Loucy (cell line): ENCODE results near the gene GNB5.
A peak's percentile ranks its signal among the peaks of the same experiment; 100 is the strongest.

Experiments used
- H2AFZ ChIP-seq: fragments of 200-600 bp; sonication (generic); 2 replicates; pipeline ENCODE4 v1.6.0; 2016; ENCODE audit warnings: antibody characterized with exemption, mild to moderate bottlenecking, low read length, moderate library complexity
- H3F3A ChIP-seq: fragments of 200-600 bp; 2 replicates; pipeline ENCODE4 v1.6.0; 2016; ENCODE audit warnings: antibody characterized with exemption, low read depth, mild to moderate bottlenecking
- H3K27me3 ChIP-seq: fragments of 200-600 bp; sonication (generic); 2 replicates; pipeline ENCODE4 v1.6.1; 2014; ENCODE audit warnings: low read length, mild to moderate bottlenecking; ENCODE audit not compliant: insufficient read depth, poor library complexity, severe bottlenecking
- H3K36me3 ChIP-seq: fragments of 200-600 bp; sonication (generic); 2 replicates; pipeline ENCODE4 v1.6.1; 2016; ENCODE audit warnings: low read length; ENCODE audit not compliant: insufficient read depth
- H3K4me1 ChIP-seq: fragments of 200-600 bp; sonication (generic); 2 replicates; pipeline ENCODE4 v1.5.1; 2014; ENCODE audit warnings: low read length, mild to moderate bottlenecking; ENCODE audit not compliant: insufficient read depth, poor library complexity, severe bottlenecking
- H3K4me2 ChIP-seq: fragments of 200-600 bp; sonication (generic); 2 replicates; pipeline ENCODE4 v1.6.0; 2014; ENCODE audit warnings: antibody characterized with exemption, low read length, low read depth, mild to moderate bottlenecking; ENCODE audit not compliant: poor library complexity, severe bottlenecking
- H3K4me3 ChIP-seq: fragments of 200-600 bp; sonication (generic); 2 replicates; pipeline ENCODE4 v1.5.1; 2014; ENCODE audit warnings: low read length, mild to moderate bottlenecking, mixed read lengths; ENCODE audit not compliant: poor library complexity, severe bottlenecking
- H3K79me2 ChIP-seq: fragments of 200-600 bp; sonication (generic); 2 replicates; pipeline ENCODE4 v1.6.1; 2014; ENCODE audit warnings: low read length; ENCODE audit not compliant: insufficient read depth
- H3K9ac ChIP-seq: fragments of 200-600 bp; sonication (generic); 2 replicates; pipeline ENCODE4 v1.6.0; 2014; ENCODE audit warnings: mild to moderate bottlenecking, low read depth, low read length, moderate library complexity; ENCODE audit not compliant: poor library complexity, severe bottlenecking
- H3K9me2 ChIP-seq: fragments of 200-600 bp; sonication (generic); replicated peaks from 2 replicates; pipeline ENCODE4 v1.6.1; 2016; ENCODE audit warnings: low read depth, low read length, mixed read lengths
- H3K9me3 ChIP-seq: fragments of 200-600 bp; sonication (generic); 2 replicates; pipeline ENCODE4 v1.6.1; 2014; ENCODE audit warnings: mild to moderate bottlenecking, antibody characterized with exemption, low read length, low read depth; ENCODE audit not compliant: insufficient read depth
- H4K20me1 ChIP-seq: fragments of 200-600 bp; sonication (generic); 2 replicates; pipeline ENCODE4 v1.6.0; 2014; ENCODE audit warnings: antibody characterized with exemption, low read length, mild to moderate bottlenecking; ENCODE audit not compliant: insufficient read depth, poor library complexity, severe bottlenecking
- EZH2phosphoT487 ChIP-seq: fragments of 200-600 bp; IDR thresholded peaks from 2 replicates; pipeline ENCODE4 v1.6.1; 2018; ENCODE audit warnings: antibody characterized with exemption, mild to moderate bottlenecking, moderate library complexity, borderline replicate concordance
- TF ChIP-seq, protein P1 (sequence below): fragments of 200-600 bp; sonication (generic); conservative IDR thresholded peaks from 2 replicates; pipeline ENCODE4 v1.5.1; 2014; ENCODE audit warnings: mild to moderate bottlenecking, antibody characterized with exemption, low read length

Gene GNB5

DNA sequence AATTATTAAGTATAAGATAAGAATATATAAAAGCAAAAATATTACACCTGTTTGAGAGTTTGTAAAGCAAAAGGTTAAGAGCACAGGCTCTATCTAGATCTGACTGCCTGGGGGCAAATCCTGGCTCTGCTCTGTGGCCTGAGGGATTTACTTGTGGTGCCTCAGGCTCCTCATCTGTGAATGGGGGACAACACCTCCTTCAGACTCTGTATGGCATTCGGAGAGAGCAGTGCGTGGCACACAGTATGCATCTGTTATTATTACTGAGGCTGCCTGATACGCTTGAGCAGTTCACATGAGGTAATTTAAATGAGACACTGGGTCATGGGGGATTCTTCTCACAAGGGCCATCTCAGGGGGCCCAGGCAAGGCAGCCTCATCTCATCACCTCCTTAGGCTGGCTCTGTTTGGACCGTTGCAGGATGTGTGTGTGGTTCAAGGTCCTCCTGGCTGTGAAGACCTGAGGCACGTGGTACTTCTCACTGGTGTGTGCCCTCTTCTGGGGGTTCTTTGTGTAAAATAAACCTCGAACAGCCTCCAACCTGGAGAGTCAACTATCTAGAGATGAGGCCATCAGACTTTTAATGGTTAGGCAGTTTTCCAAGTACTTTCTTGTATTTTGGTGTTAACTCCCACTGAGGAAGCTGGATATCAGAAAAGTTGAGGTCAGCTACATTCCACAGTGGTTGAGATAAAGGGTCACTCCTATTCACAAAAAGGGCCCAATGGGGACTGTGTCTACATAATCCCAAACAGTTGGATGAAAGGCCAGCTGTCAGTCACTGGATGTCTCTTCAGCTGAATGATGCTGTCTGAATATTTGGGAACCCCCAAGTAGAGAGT lies 9.0 kb downstream of the GNB5 start:
- Histone ChIP-seq H3K4me3 (no peak overlapping the region), H3K9me3 (no peaks in the 10 kb centered on the region), H4K20me1 (peaks cover 10% of the 10 kb centered on the region), H3K4me2 (no peak overlapping the region), H3K79me2 (peaks cover 18% of the 10 kb centered on the region), H3K4me1 (peaks cover 25% of the 10 kb centered on the region), H3K9me2 (no peaks in the 10 kb centered on the region), H3K9ac (no peak overlapping the region), H3F3A (no peaks in the 10 kb centered on the region), H3K36me3 (no peaks in the 10 kb centered on the region), H3K27me3 (no peaks in the 10 kb centered on the region), H2AFZ (no peak overlapping the region)
- TF ChIP-seq EZH2phosphoT487: no peak
- TF ChIP-seq, protein P1, sequence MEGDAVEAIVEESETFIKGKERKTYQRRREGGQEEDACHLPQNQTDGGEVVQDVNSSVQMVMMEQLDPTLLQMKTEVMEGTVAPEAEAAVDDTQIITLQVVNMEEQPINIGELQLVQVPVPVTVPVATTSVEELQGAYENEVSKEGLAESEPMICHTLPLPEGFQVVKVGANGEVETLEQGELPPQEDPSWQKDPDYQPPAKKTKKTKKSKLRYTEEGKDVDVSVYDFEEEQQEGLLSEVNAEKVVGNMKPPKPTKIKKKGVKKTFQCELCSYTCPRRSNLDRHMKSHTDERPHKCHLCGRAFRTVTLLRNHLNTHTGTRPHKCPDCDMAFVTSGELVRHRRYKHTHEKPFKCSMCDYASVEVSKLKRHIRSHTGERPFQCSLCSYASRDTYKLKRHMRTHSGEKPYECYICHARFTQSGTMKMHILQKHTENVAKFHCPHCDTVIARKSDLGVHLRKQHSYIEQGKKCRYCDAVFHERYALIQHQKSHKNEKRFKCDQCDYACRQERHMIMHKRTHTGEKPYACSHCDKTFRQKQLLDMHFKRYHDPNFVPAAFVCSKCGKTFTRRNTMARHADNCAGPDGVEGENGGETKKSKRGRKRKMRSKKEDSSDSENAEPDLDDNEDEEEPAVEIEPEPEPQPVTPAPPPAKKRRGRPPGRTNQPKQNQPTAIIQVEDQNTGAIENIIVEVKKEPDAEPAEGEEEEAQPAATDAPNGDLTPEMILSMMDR: no peak

DNA sequence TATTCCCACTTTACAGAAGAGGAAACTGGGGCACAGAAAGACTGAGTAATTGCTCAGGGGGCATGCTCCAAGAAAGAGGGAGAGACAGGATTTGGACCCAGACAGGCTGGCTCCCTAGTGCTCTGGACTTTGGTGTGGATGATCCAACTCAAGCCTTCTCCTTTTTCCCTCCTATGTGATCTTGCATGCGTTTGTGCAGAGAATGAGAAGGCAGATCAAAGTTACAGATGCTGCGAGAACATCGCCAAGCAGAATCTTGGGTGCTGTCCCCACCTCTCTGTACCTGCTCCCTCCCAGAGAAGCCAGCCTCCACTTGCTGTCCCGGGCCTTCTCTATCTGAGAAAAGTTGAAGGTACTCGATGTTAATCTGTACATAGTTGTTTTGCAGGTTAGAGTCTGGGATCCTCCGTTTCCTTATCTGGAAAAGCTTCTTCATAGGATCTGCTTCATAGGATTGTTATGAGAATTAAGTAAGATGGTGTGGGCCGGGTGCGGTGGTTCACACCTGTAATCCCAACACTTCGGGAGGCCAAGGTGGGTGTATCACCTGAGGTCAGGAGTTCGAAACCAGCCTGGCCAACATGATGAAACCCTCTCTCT lies 10.2 kb downstream of the GNB5 start:
- Histone ChIP-seq H3K9me2 (no peaks in the 10 kb centered on the region), H3K9ac (no peak overlapping the region), H3K4me3 (peak overlapping the region; percentile 93), H3F3A (no peaks in the 10 kb centered on the region), H2AFZ (no peak overlapping the region), H4K20me1 (peaks cover 10% of the 10 kb centered on the region), H3K4me2 (peak overlapping the region; percentile 95), H3K27me3 (no peaks in the 10 kb centered on the region), H3K36me3 (no peaks in the 10 kb centered on the region), H3K4me1 (peaks cover 33% of the 10 kb centered on the region), H3K9me3 (no peaks in the 10 kb centered on the region), H3K79me2 (peaks cover 25% of the 10 kb centered on the region)
- no peak for TF ChIP-seq EZH2phosphoT487
- TF ChIP-seq, protein P1: no peak

DNA sequence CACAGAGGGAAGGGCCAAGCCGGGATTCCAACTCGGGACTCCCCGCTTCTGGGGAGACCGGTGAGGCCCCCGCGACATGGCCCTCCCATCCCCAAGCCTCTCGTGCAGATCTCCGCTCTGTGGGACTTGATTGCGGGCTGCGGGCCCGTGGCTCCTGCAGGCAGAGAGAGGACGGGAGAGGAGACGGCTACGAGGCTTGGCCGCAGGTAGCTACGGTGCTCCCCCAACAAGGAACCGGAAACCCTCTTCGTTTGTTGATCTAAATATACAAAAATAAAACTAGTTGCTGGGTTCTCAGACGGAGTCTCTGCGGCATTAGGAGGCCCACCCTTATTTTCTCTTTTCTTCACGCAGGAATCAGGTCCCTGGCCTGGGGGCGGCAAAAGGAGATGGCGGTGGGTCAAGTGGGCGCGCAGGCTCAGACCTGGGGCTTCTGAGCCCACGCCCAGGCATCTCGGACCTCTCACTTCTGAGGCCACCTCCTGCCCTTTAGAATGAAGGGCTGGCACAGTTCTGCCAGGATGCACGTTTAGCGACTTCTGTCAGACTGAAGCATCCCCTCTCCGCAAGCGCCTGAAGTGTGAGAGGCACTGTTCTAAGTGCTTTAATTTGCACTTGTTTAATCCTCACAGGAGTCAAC lies 10.9 kb downstream of the GNB5 start:
- Histone ChIP-seq H3K79me2 (peaks cover 25% of the 10 kb centered on the region), H3K9me3 (no peaks in the 10 kb centered on the region), H2AFZ (peak overlapping the region; percentile 95), H3K4me2 (peak overlapping the region; percentile 95), H3K36me3 (no peaks in the 10 kb centered on the region), H3F3A (no peaks in the 10 kb centered on the region), H3K9me2 (no peaks in the 10 kb centered on the region), H3K9ac (peak overlapping the region; percentile 81), H3K27me3 (no peaks in the 10 kb centered on the region), H3K4me3 (peak overlapping the region; percentile 93), H3K4me1 (peaks cover 33% of the 10 kb centered on the region), H4K20me1 (peaks cover 10% of the 10 kb centered on the region)
- TF ChIP-seq, protein P1: no peak
- TF ChIP-seq EZH2phosphoT487: no peak
